Amygdala (tissue), 56 donors: ENCODE results near the gene PALLD.

Experiments
- DNase-seq, 56 donors: peaks; one replicate each; lab custom pipeline; 2025; lab: John Stamatoyannopoulos, UW

Gene PALLD

GRCh38 chr4:168553714-168554370 lies 57.0 kb downstream of the PALLD start:
- no peak for DNase-seq

GRCh38 chr4:168555437-168555836 lies 58.6 kb downstream of the PALLD start:
- DNase-seq, result no peak

- DNase-seq, result no peak
These were observed 60.8 kb downstream of the PALLD start for GRCh38 chr4:168557658-168558057.

GRCh38 chr4:168558599-168558998 lies 61.7 kb downstream of the PALLD start:
- DNase-seq, result no peak

- DNase-seq, result no peak
These were observed 63.6 kb downstream of the PALLD start for GRCh38 chr4:168560184-168561180.

GRCh38 chr4:168562041-168562571 lies 65.3 kb downstream of the PALLD start:
- DNase-seq, result no peak

GRCh38 chr4:168564023-168564422 lies 67.2 kb downstream of the PALLD start:
- DNase-seq, result no peak

GRCh38 chr4:168565130-168565529 lies 68.3 kb downstream of the PALLD start:
- no peak for DNase-seq

- no peak for DNase-seq
These were observed 69.9 kb downstream of the PALLD start for GRCh38 chr4:168566726-168567125.

- no peak for DNase-seq
These were observed 72.4 kb downstream of the PALLD start for GRCh38 chr4:168569066-168569930.

- no peak for DNase-seq
These were observed 73.1 kb downstream of the PALLD start for GRCh38 chr4:168569931-168570276.

GRCh38 chr4:168570466-168570865 lies 73.6 kb downstream of the PALLD start:
- DNase-seq, result no peak

- no peak for DNase-seq
These were observed 75.2 kb downstream of the PALLD start for GRCh38 chr4:168572002-168572401.

- no peak for DNase-seq
These were observed 77.0 kb downstream of the PALLD start for GRCh38 chr4:168573870-168574269.

- no peak for DNase-seq
These were observed 77.9 kb downstream of the PALLD start for GRCh38 chr4:168574581-168575295.

- no peak for DNase-seq
These were observed 78.6 kb downstream of the PALLD start for GRCh38 chr4:168575473-168575872.

- DNase-seq, result no peak
These were observed 80.8 kb downstream of the PALLD start for GRCh38 chr4:168577624-168578023.

GRCh38 chr4:168580228-168580627 lies 83.4 kb downstream of the PALLD start:
- DNase-seq, result no peak

GRCh38 chr4:168584321-168584771 lies 87.5 kb downstream of the PALLD start:
- no peak for DNase-seq
